Fibroblast of pulmonary artery (primary cell): ENCODE data around the gene JDP2.

Experiments
- DNase-seq: peaks from one replicate; pipeline ENCODE4 v3.0.0-alpha.2; 2010; ENCODE audit warnings: low read depth
- H3K4me3 ChIP-seq: replicated peaks from 2 replicates; pipeline ENCODE4 v1.5.1; 2011; ENCODE audit warnings: low read depth, mild to moderate bottlenecking, control low read depth, low read length, moderate library complexity
- TF ChIP-seq, protein P1 (sequence below): IDR thresholded peaks from 2 replicates; pipeline ENCODE4 v1.5.1; 2011; ENCODE audit warnings: mild to moderate bottlenecking, control low read depth, low read length, inconsistent platforms; ENCODE audit errors: missing control alignments

JDP2 gene

DNA sequence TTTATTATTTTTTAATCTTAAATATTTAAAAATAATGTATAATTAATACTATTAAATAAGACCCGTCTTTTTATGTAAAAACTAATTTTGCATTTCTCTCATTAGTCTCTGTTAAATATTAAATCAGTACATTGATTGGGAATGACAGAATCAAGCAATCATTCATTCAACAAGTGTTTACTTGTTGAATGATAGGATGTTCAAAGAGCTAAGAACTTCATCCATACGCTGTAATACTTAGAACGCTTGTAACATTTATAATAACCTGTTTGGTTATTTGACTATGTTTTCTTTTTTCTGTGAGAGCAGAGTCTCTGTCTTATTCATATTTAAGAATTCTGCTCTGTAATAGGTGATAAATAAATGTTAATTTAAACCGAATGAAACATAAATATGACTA is 91.6 kb downstream of the JDP2 start:
- DNase-seq: no peak
- no peak overlapping the region for H3K4me3 ChIP-seq
- TF ChIP-seq, protein P1, sequence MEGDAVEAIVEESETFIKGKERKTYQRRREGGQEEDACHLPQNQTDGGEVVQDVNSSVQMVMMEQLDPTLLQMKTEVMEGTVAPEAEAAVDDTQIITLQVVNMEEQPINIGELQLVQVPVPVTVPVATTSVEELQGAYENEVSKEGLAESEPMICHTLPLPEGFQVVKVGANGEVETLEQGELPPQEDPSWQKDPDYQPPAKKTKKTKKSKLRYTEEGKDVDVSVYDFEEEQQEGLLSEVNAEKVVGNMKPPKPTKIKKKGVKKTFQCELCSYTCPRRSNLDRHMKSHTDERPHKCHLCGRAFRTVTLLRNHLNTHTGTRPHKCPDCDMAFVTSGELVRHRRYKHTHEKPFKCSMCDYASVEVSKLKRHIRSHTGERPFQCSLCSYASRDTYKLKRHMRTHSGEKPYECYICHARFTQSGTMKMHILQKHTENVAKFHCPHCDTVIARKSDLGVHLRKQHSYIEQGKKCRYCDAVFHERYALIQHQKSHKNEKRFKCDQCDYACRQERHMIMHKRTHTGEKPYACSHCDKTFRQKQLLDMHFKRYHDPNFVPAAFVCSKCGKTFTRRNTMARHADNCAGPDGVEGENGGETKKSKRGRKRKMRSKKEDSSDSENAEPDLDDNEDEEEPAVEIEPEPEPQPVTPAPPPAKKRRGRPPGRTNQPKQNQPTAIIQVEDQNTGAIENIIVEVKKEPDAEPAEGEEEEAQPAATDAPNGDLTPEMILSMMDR: no peak

DNA sequence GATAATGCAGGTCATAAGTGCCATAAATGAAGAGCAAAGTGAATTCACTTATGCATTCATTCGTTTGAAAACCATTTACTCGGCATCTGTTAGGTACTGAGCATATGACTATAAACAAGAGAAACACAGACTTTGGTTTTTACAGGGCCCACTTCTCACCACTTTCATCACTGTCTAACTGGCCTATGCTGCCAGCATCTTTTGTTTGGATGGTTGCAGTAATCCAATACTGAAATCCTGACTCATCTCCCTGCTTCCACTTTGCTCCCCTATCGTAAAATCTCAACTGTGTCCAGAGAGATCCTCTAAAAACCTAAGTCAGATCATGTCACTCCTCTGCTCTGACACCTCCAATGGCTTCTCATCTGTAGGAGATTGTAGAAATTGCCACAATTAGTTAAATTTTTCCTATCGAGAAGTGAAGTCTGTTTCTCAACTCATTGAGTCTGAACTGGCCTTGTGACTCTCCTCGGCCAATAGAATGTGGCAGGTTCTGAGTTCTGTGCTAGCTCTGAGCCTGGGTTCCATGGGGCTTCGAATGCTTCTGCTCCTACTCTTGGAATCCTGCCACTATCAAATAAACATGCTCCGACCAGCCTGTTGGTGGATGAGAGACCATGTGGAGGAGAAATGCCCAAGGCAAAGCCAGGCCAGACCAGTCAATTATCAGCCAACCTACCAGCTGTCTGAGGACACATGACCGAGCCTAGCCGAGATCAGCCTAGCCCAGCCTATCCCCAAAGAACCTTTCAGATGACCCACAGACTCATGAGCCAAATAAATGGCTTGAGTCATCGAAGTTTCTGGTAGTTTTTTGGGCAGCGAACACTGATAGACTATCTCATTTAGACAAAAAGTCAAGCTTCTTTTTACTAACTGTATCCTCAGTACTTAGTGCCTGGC is 92.3 kb downstream of the JDP2 start:
- H3K4me3 ChIP-seq: no peak overlapping the region
- TF ChIP-seq, protein P1: no peak
- DNase-seq: peak; percentile 36

DNA sequence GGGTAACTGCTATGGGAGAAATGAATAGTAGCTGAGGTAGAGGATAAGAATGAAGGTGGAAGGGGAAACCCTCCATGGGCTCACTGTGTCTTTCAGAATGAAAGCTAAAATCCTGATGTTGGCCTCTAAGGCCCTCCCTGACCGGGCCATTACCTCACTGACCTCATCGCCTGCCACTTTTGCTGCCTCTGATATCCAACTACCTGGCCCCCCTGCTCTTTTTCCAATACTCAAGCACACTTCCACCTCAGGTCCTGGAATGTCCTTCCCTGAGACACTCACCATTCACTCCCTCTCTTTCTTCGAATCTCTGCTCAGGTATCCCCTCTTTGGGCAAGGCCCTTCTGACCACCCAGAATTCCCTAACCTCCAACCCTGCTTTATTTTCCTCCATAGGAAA is 93.0 kb downstream of the JDP2 start:
- TF ChIP-seq, protein P1: no peak
- no peak overlapping the region for H3K4me3 ChIP-seq
- no peak for DNase-seq

DNA sequence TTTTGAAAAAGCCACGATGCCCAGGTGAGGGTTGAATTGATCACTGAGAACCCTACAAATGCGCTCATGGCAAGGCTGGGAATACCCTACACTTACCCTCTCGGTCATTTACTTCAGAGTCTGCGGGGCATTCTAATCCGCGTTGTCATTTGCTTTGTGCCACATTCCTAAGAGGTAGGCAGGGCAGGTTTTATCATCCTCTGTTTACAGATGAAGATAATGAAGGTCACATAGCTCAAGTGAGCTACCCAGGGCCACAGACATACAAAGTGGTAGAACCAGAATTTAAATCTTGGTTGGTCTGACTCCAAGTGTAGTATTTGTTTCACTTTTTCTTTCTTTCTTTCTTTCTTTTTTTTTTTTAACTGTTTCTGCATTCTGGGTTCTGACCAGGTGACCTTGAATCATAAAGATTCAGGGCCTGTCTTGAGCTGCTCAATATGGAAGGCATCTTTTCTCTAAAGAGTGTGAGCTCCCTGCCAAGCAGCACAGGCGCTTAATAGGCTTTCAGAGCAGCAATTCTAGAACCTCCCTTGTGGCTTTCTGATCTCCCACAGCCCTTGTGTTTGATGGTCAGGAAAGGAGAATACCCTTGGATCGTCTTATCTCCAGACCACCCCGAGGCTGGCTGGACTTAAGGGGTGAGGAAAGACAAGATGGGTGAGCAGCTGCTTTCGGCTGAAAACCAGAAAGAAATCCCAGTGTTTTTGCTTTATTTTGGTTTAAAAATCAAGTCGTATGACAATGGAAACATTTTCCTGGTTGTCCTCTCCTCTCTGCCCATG is 93.8 kb downstream of the JDP2 start:
- TF ChIP-seq, protein P1: no peak
- H3K4me3 ChIP-seq: no peak overlapping the region
- no peak for DNase-seq

DNA sequence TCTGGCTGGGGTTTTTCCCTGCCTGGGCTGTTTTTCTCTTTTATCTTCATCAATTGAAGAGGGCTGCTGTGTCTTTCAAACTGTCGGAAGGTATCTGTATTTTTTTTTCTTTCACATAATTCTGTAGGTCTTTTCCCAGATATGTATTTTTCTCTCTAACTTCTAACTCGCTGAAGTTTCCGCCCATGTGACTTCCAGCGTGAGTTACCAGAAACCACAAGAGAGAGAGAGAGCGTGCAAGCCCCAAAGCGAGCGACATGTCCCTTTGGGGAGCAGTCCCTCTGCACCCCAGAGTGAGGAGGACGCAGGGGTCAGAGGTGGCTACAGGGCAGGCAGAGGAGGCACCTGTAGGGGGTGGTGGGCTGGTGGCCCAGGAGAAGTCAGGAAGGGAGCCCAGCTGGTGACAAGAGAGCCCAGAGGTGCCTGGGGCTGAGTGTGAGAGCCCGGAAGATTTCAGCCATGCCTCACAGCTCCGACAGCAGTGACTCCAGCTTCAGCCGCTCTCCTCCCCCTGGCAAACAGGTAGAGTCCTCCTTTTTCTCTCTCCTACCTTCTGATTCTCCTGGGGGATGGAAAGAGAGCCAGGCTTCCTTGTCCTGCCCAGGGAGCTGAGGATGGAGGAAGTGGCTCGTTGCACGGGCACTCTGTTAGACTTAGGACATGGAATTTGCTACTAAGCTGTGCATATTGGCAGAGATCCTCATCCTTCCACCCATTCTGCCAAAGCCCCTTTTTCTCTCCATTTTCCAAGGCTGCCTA is 94.6 kb downstream of the JDP2 start, which contains the start of gene BATF:
BATF (plus strand) TSS at position 246 of the 759 bp plus-strand sequence; CDS start at position 460, 214 bp downstream.
- H3K4me3 ChIP-seq: no peak within 1 kb of the TSS
- TF ChIP-seq, protein P1: no peak
- no peak for DNase-seq

DNA sequence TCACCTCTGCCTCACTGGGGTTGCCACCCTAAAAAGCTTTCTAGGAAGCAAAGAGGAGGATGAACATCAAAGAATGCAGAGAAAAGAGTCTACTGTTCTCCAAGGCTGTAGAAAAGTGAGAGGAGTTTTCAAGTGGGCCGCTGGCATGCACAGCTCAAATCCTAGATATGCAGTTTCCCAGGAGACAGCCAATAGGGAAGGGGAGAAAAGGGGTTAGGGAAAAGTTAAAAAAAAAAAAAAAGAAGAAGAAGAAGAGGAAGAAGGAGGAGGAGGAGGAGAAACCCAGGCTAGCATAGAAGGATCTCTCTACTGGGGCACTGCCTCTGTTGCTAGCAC is 95.1 kb downstream of the JDP2 start:
- H3K4me3 ChIP-seq: no peak overlapping the region
- DNase-seq: no peak
- TF ChIP-seq, protein P1: no peak
